GM13976 (cell line): Measurements from ENCODE around the gene CYP4A22.
"Not testable (repeated sequence)": the region's sequence is repeated elsewhere in the genome, so short reads cannot be mapped to it uniquely, and the experiment has no call there.

Source experiments
- DNase-seq: peaks from one replicate; pipeline ENCODE4 v3.0.0; 2012; ENCODE audit warnings: low spot score
- in situ Hi-C: fragments of 300-500 bp; cut with MboI; formaldehyde crosslinking; loops from one replicate; pipeline ENCODE4 v1.12.0; 2022; ENCODE audit warnings: low sequenced_read_pairs, mixed read lengths, inconsistent platforms; ENCODE audit not compliant: unreplicated experiment
- TF ChIP-seq, protein P1 (sequence below): IDR thresholded peaks from 2 replicates; pipeline ENCODE4 v1.5.1; 2012; ENCODE audit warnings: borderline replicate concordance, mild to moderate bottlenecking; ENCODE audit not compliant: insufficient read depth; ENCODE audit errors: extremely low read depth, missing control alignments, control extremely low read depth

The CYP4A22 gene

DNA sequence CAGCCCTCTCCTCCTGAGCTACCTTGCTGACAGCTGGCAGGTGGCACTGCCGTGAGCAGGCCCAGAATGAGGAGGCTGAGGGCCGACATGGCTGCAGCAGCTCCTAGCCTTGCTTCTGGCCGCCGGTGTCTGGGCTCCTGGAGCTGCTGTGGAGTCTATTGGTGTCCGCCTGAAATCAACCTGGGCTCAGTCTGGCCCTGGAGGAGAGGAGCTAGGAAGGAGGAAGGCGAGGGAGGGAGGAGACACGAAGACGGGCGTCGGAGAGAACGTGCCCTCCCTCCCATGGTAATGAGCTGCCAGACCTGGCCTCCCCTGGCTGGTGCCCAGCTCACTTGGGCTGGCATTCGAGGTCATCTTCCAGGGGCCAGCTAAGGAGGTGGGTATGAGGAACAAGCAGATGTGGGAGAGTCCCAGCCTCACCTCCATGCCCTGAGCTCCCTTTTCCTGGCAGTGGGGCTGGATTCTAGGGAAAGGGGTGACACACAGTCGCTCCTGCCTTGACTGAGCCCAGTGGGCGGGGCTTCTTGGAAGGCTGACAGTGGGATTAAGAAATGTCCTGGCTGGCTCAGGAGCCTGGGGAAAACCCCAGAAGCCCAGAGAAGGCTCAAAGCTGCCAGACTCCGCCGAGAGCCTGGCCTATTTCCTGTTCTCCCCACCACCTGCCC is 52.7 kb downstream of the CYP4A22 start, which contains the start of gene PDZK1IP1:
Gene PDZK1IP1, minus strand, starts transcription at position 193 of the 665 bp plus-strand sequence. Its CDS starts 104 bp downstream, at position 89.
- TF ChIP-seq, protein P1, sequence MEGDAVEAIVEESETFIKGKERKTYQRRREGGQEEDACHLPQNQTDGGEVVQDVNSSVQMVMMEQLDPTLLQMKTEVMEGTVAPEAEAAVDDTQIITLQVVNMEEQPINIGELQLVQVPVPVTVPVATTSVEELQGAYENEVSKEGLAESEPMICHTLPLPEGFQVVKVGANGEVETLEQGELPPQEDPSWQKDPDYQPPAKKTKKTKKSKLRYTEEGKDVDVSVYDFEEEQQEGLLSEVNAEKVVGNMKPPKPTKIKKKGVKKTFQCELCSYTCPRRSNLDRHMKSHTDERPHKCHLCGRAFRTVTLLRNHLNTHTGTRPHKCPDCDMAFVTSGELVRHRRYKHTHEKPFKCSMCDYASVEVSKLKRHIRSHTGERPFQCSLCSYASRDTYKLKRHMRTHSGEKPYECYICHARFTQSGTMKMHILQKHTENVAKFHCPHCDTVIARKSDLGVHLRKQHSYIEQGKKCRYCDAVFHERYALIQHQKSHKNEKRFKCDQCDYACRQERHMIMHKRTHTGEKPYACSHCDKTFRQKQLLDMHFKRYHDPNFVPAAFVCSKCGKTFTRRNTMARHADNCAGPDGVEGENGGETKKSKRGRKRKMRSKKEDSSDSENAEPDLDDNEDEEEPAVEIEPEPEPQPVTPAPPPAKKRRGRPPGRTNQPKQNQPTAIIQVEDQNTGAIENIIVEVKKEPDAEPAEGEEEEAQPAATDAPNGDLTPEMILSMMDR = no peak
- DNase-seq = no peak
- in situ Hi-C loops = loop anchor here (25.0 kb wide), 1 partner anchor 522 kb away; no protein-coding TSS in a partner anchor

DNA sequence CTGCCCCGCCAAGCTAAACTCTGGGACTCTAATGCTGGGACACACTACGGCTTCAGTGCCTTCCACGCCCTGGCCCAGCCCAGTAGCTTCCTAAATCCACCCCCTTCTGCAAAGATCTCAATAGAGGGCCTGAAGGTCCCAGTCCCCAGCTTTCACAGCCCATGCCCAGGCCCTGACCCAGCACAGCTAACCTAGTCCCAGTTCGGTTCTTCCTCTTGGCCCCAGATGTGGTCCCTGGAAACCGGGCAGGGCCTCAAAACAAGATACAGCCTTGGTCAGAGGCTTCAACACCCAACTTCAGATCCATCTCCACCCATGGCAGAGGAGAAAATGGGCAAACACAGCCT is 53.2 kb downstream of the CYP4A22 start:
- in situ Hi-C loops = loop anchor here (25.0 kb wide), 1 partner anchor 522 kb away; no protein-coding TSS in a partner anchor
- TF ChIP-seq, protein P1 = no peak
- no peak for DNase-seq

DNA sequence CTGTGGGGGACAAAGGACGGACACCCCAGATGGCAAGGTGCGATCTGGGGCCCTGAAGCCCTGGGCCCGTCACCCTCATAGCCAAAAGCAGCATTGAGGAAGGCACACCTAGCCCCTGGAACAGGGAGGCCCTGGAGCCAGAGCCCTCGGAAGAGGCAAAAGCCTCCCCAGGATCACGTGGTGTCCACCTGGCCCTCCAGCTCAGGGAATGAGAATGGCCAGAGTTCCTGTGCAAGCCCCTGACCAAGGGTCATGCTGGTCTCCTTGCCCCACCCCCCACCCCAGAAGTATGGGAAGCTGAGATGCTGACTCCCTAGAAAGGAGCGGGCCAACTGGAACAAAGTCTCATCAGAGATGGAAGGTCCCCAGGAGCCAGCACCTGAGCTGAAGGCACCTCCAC is 53.6 kb downstream of the CYP4A22 start:
- no peak for DNase-seq
- TF ChIP-seq, protein P1 = no peak
- in situ Hi-C loops = loop anchor here (25.0 kb wide), 1 partner anchor 521 kb away; no protein-coding TSS in a partner anchor

DNA sequence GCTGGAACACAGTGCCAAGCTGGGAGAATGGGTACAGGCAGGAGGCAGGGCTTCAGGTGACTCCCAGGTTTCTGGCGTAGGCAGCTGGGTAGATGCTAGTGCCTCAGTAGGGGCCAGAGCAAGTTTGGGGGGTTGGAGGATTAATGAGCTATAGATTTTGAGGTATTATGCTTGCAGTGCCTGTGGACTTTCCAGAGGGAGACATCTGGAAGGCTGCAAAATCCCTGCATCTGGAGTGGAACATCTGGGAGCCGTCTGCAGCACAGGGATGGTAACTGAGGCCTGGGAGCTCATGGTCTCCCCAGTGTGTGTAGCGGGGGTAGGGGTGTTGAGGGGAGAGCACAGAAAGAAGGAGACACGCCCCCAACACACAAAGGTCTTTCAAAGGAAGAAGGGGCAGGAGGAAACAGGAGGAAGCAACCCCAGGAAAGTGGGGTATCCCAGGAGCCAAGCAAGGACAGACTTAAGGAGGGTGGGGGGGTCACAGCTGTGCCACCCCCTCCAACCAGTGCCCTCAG is 54.8 kb downstream of the CYP4A22 start:
- no peak for DNase-seq
- in situ Hi-C loops = loop anchor here (25.0 kb wide), 1 partner anchor 520 kb away; no protein-coding TSS in a partner anchor
- TF ChIP-seq, protein P1 = no peak

DNA sequence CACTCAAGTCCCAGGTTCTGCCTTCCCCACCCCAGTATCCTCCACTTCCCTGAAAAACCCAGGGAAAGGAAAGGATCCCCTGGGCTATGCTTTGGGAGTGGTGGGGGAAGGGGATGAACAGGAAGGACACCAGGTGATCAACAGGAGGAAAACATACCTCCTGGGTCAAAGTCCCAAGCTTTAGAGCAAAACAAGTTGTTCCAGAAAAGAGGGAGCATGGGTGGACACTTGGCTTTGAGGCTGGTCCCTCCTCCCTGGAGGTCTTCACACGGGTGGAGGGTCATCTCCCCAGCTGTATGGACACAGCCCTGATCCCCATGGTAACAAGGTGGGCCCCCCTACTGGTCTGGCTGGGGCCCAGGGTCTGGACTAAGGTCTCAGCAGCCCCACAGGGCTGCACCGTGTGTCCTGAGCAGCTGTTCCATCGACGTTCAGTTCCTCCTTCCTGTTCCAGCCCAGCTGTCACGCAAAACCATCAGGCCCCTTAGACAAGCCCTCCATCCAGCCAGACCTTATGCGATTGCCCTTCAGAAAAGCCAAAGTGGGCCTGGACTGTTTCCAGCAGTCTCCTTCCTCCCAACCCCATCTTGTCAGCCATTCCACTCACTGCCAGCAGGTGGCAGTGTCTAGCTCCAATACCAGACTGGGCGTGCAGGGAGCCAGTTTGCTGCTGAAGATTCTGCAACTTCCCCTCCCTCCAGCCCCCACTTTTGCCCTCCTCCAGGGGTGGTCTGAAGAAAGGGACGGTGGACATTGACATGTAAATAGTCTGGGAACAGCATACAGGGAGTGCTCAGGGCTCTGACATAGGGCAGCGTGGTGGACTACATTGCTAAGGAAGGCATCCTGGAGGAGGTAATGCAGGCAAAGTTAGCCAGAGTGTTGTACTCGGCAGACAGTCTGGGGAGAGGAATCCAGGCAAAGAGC is 55.5 kb downstream of the CYP4A22 start:
- in situ Hi-C loops = loop anchor here (25.0 kb wide), 1 partner anchor 520 kb away; no protein-coding TSS in a partner anchor

DNA sequence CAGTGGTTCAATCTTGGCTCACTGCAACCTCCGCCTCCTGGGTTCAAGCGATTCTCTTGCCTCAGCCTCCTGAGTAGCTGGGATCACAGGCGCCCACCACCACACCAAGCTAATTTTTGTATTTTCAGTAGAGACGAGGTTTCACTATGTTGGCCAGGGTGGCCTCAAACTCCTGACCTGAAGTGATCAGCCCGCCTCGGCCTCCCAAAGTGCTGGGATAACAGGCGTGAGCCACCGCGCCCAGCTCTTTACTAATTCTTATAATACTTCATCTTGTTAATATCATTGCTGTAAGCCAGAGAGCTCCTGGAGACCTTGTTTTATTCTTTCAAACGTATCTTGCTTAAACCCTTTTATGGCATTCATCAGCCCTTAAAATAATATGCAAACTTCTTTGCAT is 56.3 kb downstream of the CYP4A22 start:
- in situ Hi-C loops = loop anchor here (25.0 kb wide), 1 partner anchor 519 kb away; no protein-coding TSS in a partner anchor
- not testable (repeated sequence) for DNase-seq

More for the DNA sequence above, 55.5 kb downstream of the CYP4A22 start:
- TF ChIP-seq, protein P1 = peak; percentile 95
- peak; percentile 77 for DNase-seq

DNA sequence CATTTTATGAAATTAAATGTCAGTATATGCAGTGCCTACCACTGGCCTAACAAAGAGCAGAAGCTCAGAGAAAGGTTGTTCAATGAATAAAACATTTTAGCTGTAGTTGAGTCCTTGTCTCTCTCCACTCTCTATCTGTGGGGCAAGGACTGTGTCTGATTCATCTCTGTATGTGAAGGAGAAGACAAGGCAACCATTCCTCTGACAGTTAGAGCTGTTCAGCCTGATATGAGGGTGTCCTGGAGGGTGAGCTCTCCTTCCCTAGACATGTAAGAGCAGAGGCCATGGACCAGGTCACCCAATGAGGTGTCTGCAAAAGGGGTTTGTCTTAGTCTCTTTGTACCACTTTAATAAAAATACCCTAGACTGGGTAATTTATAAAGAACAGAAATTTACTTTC is 57.1 kb downstream of the CYP4A22 start:
- TF ChIP-seq, protein P1 = no peak
- in situ Hi-C loops = loop anchor here (25.0 kb wide), 1 partner anchor 518 kb away; no protein-coding TSS in a partner anchor

DNA sequence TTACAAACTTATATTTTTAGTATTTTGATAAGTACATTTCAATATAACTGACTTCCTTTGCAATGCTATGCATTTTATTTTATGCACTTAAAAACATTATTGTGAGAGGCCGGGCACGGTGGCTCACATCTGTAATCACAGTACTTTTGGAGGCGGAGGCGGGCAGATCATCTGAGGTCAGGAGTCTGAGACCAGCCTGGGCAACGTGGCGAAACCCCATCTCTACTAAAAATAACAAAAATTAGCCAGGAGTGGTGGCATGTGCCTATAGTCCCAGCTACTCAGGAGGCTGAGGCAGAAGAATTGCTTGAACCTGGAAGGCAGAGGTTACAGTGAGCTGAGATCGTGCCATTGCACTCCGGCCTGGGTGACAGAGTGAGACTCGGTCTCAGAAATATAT is 58.7 kb downstream of the CYP4A22 start:
- in situ Hi-C loops = loop anchor here (25.0 kb wide), 1 partner anchor 516 kb away; no protein-coding TSS in a partner anchor
- DNase-seq = not testable (repeated sequence)

More for the DNA sequence above, 57.1 kb downstream of the CYP4A22 start:
- no peak for DNase-seq
